CD14-positive monocyte (primary cell): ENCODE measurements around the gene OR4K2. TPM values are rescaled to one million over a fixed set of nuclear protein-coding genes. Genes with fewer than 3 reads are reported as not detected.

Experiments used
- DNase-seq, 3 donors: peaks; one replicate each; pipeline ENCODE4 v3.0.0-alpha.2; 2011 to 2022
- H2AFZ ChIP-seq: 2 replicates; pipeline ENCODE4 v1.6.0; 2012; ENCODE audit warnings: mild to moderate bottlenecking, low read depth, low read length, inconsistent platforms; ENCODE audit not compliant: insufficient read depth, poor library complexity, severe bottlenecking
- H3K27ac ChIP-seq, 2 donors: 1 replicate in 1 of 2; 2 replicates in 1 of 2; pipeline ENCODE4 v1.5.1; 2012 to 2013; ENCODE audit warnings: low read length in 2 of 2, control low read depth in 1 of 2, inconsistent platforms in 1 of 2, low read depth in 1 of 2, mild to moderate bottlenecking in 1 of 2
- H3K27me3 ChIP-seq, 2 donors: one replicate each; pipeline versions ENCODE4 v1.6.0 to v1.6.1; 2011 to 2013; ENCODE audit warnings: low read length in 2 of 2; ENCODE audit not compliant: control insufficient read depth in 2 of 2, insufficient read depth in 2 of 2
- H3K36me3 ChIP-seq, 2 donors: replicated peaks in 1 of 2; 1 replicate in 1 of 2; 2 replicates in 1 of 2; pipeline versions ENCODE4 v1.5.1 to v1.6.1; 2012 to 2013; ENCODE audit warnings: low read length in 2 of 2, control low read depth in 1 of 2, inconsistent platforms in 1 of 2, mild to moderate bottlenecking in 1 of 2; ENCODE audit not compliant: insufficient read depth in 2 of 2, control insufficient read depth in 1 of 2
- H3K4me1 ChIP-seq, 2 donors: 1 replicate in 1 of 2; 2 replicates in 1 of 2; pipeline versions ENCODE4 v1.5.1 to v1.6.1; 2012 to 2013; ENCODE audit warnings: low read length in 2 of 2, control low read depth in 1 of 2, inconsistent platforms in 1 of 2, mild to moderate bottlenecking in 1 of 2, moderate library complexity in 1 of 2; ENCODE audit not compliant: insufficient read depth in 2 of 2, control insufficient read depth in 1 of 2
- H3K4me2 ChIP-seq: replicated peaks from 2 replicates; pipeline ENCODE3; 2012; ENCODE audit warnings: low read length, moderate library complexity, mild to moderate bottlenecking; ENCODE audit not compliant: poor library complexity, severe bottlenecking; ENCODE audit errors: extremely low read depth
- H3K4me3 ChIP-seq, 3 experiments: fragments of 200-600 bp in 1 of 3; sonication (generic) in 1 of 3; replicated peaks in 1 of 3; 1 replicate in 2 of 3; 2 replicates in 1 of 3; pipeline ENCODE4 v1.5.1; 2011 to 2013; ENCODE audit warnings: low read length in 3 of 3, mild to moderate bottlenecking in 3 of 3, control low read depth in 2 of 3, low read depth in 2 of 3, inconsistent platforms in 1 of 3, moderate library complexity in 1 of 3
- H3K79me2 ChIP-seq: 2 replicates; pipeline ENCODE4 v1.6.0; 2012; ENCODE audit warnings: mild to moderate bottlenecking, control low read depth, inconsistent platforms, low read length, moderate library complexity; ENCODE audit not compliant: insufficient read depth
- H3K9ac ChIP-seq: 2 replicates; pipeline ENCODE4 v1.6.0; 2017; ENCODE audit warnings: low read length, mild to moderate bottlenecking; ENCODE audit not compliant: insufficient read depth, poor library complexity, severe bottlenecking
- H3K9me3 ChIP-seq, 2 donors: replicated peaks in 1 of 2; 1 replicate in 1 of 2; 2 replicates in 1 of 2; pipeline versions ENCODE4 v1.5.1 to v1.6.1; 2012 to 2013; ENCODE audit warnings: low read length in 2 of 2, control low read depth in 1 of 2; ENCODE audit not compliant: control insufficient read depth in 1 of 2, insufficient read depth in 1 of 2
- H4K20me1 ChIP-seq: 2 replicates; pipeline ENCODE4 v1.6.0; 2012; ENCODE audit warnings: mild to moderate bottlenecking, low read length, control low read depth, moderate library complexity; ENCODE audit not compliant: insufficient read depth
- H3K27ac Mint-ChIP-seq, 7 donors: one replicate each; pipeline ENCODE4 v1.8.0; 2020; ENCODE audit warnings: mild to moderate bottlenecking in 7 of 7, mixed read lengths in 7 of 7, moderate library complexity in 6 of 7, inconsistent platforms in 2 of 7
- H3K27me3 Mint-ChIP-seq, 3 donors: one replicate each; pipeline ENCODE4 v1.8.0; 2021 to 2022; ENCODE audit warnings: low read depth in 3 of 3, mild to moderate bottlenecking in 3 of 3, mixed read lengths in 3 of 3, moderate library complexity in 3 of 3, inconsistent platforms in 1 of 3
- H3K36me3 Mint-ChIP-seq, 2 donors: one replicate each; pipeline ENCODE4 v1.8.0; 2020; ENCODE audit warnings: mixed read lengths in 2 of 2, inconsistent platforms in 1 of 2, mild to moderate bottlenecking in 1 of 2
- H3K4me1 Mint-ChIP-seq: one replicate; pipeline ENCODE4 v1.8.0; 2020; ENCODE audit warnings: mild to moderate bottlenecking, mixed read lengths
- H3K4me3 Mint-ChIP-seq, 2 donors: one replicate each; pipeline ENCODE4 v1.8.0; 2020; ENCODE audit warnings: mild to moderate bottlenecking in 2 of 2, mixed read lengths in 2 of 2, moderate library complexity in 1 of 2
- H3K9me3 Mint-ChIP-seq, 7 donors: one replicate each; pipeline ENCODE4 v1.8.0; 2020 to 2022; ENCODE audit warnings: mixed read lengths in 7 of 7, mild to moderate bottlenecking in 6 of 7, moderate library complexity in 6 of 7, inconsistent platforms in 2 of 7
- CTCF ChIP-seq: fragments of 200-600 bp; IDR thresholded peaks from one replicate; pipeline ENCODE4 v1.8.0; 2022; ENCODE audit warnings: antibody characterized with exemption, mild to moderate bottlenecking
- WGBS: methylation state at CpG from one replicate; pipeline ENCODE4 v1.1.5; 2013; ENCODE audit warnings: missing lambda C conversion rate; ENCODE audit not compliant: insufficient coverage; 5-methylcytosine and 5-hydroxymethylcytosine counted together
- intact Hi-C, 2 donors: fragments of 100-400 bp; cut with micrococcal nuclease; formaldehyde crosslinking; loops; one replicate each; pipeline versions ENCODE4 v1.15.0 to v1.15.1; 2023
- polyA plus RNA-seq, 3 donors: library from polyadenylated mRNA; depleted of rRNA in 1 of 3; unstranded in 2 of 3; stranded (reverse) in 1 of 3; fragments of 300-500 nt in 2 of 3; fragments of >200 nt in 1 of 3; fragmentation: Illumina TruSeq in 2 of 3; gene quantifications; 1 replicate in 2 of 3; 2 replicates in 1 of 3; pipeline ENCODE4 v1.2.3, GENCODE V29; 2012 to 2021

OR4K2 gene
- polyA plus RNA-seq, 3 donors, result not detected

- H4K20me1 ChIP-seq, result no peaks in the 10 kb centered on the region
- no peaks in the 10 kb centered on the region for H3K27me3 ChIP-seq
- no peak for DNase-seq
- H3K4me2 ChIP-seq, result no peak overlapping the region
- H3K27ac Mint-ChIP-seq, result no peak overlapping the region
- intact Hi-C loops, result no loop called here
- no peak for TF ChIP-seq CTCF
- no peak overlapping the region for H3K4me3 ChIP-seq
- no peak overlapping the region for H3K9ac ChIP-seq
- H3K9me3 ChIP-seq, result peaks cover 41 to 59% of the 10 kb centered on the region in 2 donors
- no peaks in the 10 kb centered on the region for H3K36me3 Mint-ChIP-seq
- no peaks in the 10 kb centered on the region for H3K79me2 ChIP-seq
- H3K27me3 Mint-ChIP-seq, result peaks cover 0 to 1% (median 0%) of the 10 kb centered on the region in 3 donors
- WGBS, result 44% methylated on average over 2 of the region's 2 CpGs
- H3K4me3 Mint-ChIP-seq, result no peak overlapping the region
- no peak overlapping the region for H2AFZ ChIP-seq
- no peaks in the 10 kb centered on the region for H3K36me3 ChIP-seq
- H3K4me1 Mint-ChIP-seq, result no peaks in the 10 kb centered on the region
- no peaks in the 10 kb centered on the region for H3K4me1 ChIP-seq
- H3K9me3 Mint-ChIP-seq, result peaks cover 16 to 44% (median 30%) of the 10 kb centered on the region in 7 donors
- no peak overlapping the region for H3K27ac ChIP-seq
Observed at GRCh38 chr14:19895282-19895681, 20.3 kb downstream of the OR4K2 start.

- Mint-ChIP-seq H3K27ac (no peak overlapping the region), H3K9me3 (peaks cover 2 to 24% (median 6%) of the 10 kb centered on the region in 7 donors), H3K27me3 (no peaks in the 10 kb centered on the region), H3K4me1 (no peaks in the 10 kb centered on the region), H3K4me3 (no peak overlapping the region), H3K36me3 (no peaks in the 10 kb centered on the region)
- Histone ChIP-seq H2AFZ (no peak overlapping the region), H3K4me3 (no peak overlapping the region), H3K36me3 (no peaks in the 10 kb centered on the region), H3K4me1 (no peaks in the 10 kb centered on the region), H3K27ac (no peak overlapping the region), H3K9me3 (peaks cover 15 to 26% of the 10 kb centered on the region in 2 donors), H3K27me3 (no peaks in the 10 kb centered on the region), H3K9ac (no peak overlapping the region), H3K4me2 (no peak overlapping the region), H3K79me2 (no peaks in the 10 kb centered on the region), H4K20me1 (no peaks in the 10 kb centered on the region)
- no peak for TF ChIP-seq CTCF
- WGBS, result 72% methylated on average over 3 of the region's 3 CpGs
- intact Hi-C loops, result no loop called here
- DNase-seq, result no peak
Observed at GRCh38 chr14:19900999-19901398, 26.1 kb downstream of the OR4K2 start.
